ENCODE results near the gene SEMA3C. TPM values are rescaled to one million over a fixed set of nuclear protein-coding genes. Genes with fewer than 3 reads are reported as not detected.

The SEMA3C gene
- total and polyA plus RNA-seq, 11 donors: 11.7 to 110 (median 67.6) TPM

- ATAC-seq (peak in 2 of 4 donors; percentile 27 to 50), DNase-seq (peak in 1 of 5 donors; percentile 19)
- H3K9me3 ChIP-seq: no peaks in the 10 kb centered on the region
- no peak for TF ChIP-seq CTCF (IDR thresholded peaks at IDR 0.05)
- no peak for TF ChIP-seq POLR2A (IDR thresholded peaks at IDR 0.05)
- H3K27me3 ChIP-seq: no peaks in the 10 kb centered on the region
- 52 to 67% (median 58%) methylated on average over 3 of the region's 3 CpGs for WGBS, 4 donors
- peak overlapping the region in 2 of 12 donors; percentile 2 to 53 for H3K27ac ChIP-seq
- intact Hi-C loops (cut with DNase I): no loop called here
- no peaks in the 10 kb centered on the region for H3K36me3 ChIP-seq
- no peak overlapping the region for H3K4me3 ChIP-seq
- H3K4me1 ChIP-seq: peaks cover 0 to 51% (median 19%) of the 10 kb centered on the region in 12 donors
Observed at GRCh38 chr7:80830584-80831285, 88.1 kb downstream of the SEMA3C start.

- Histone ChIP-seq H3K36me3 (no peaks in the 10 kb centered on the region), H3K4me3 (no peak overlapping the region), H3K27me3 (no peaks in the 10 kb centered on the region), H3K9me3 (no peaks in the 10 kb centered on the region), H3K4me1 (peaks cover 0 to 51% (median 19%) of the 10 kb centered on the region in 12 donors), H3K27ac (peak overlapping the region in 2 of 12 donors; percentile 2 to 53)
- WGBS, 4 donors: 56 to 64% (median 60%) methylated on average over 1 of the region's 1 CpG
- DNase-seq: no peak
- ATAC-seq: no peak
- intact Hi-C loops (cut with DNase I): no loop called here
- TF ChIP-seq POLR2A (IDR thresholded peaks at IDR 0.05) (no peak), CTCF (IDR thresholded peaks at IDR 0.05) (no peak)
Observed at GRCh38 chr7:80830010-80830409, 88.8 kb downstream of the SEMA3C start.

GRCh38 chr7:80829527-80829926, 89.3 kb downstream of the SEMA3C start:
- H3K27me3 ChIP-seq: no peaks in the 10 kb centered on the region
- DNase-seq (no peak), ATAC-seq (no peak)
- peaks cover 0 to 48% (median 19%) of the 10 kb centered on the region in 12 donors for H3K4me1 ChIP-seq
- H3K27ac ChIP-seq: peak overlapping the region in 2 of 12 donors; percentile 2 to 6
- 83 to 90% (median 86%) methylated on average over 3 of the region's 3 CpGs for WGBS, 4 donors
- no peak overlapping the region for H3K4me3 ChIP-seq
- no peaks in the 10 kb centered on the region for H3K9me3 ChIP-seq
- no peaks in the 10 kb centered on the region for H3K36me3 ChIP-seq
- intact Hi-C loops (cut with DNase I): loop anchor here in 1 of 10 donors (10.0 kb wide), 1 partner anchor 615 kb away; no protein-coding TSS in a partner anchor
- TF ChIP-seq CTCF (IDR thresholded peaks at IDR 0.05): no peak
- TF ChIP-seq POLR2A (IDR thresholded peaks at IDR 0.05): no peak

GRCh38 chr7:80827239-80827633, 91.6 kb downstream of the SEMA3C start:
- TF ChIP-seq CTCF (IDR thresholded peaks at IDR 0.05): no peak
- no peak for TF ChIP-seq POLR2A (IDR thresholded peaks at IDR 0.05)
- no peak for ATAC-seq
- no peak for DNase-seq
- intact Hi-C loops (cut with DNase I): loop anchor here in 1 of 10 donors (10.0 kb wide), 1 partner anchor 618 kb away; no protein-coding TSS in a partner anchor
- Histone ChIP-seq H3K27me3 (no peaks in the 10 kb centered on the region), H3K27ac (peak overlapping the region in 3 of 12 donors; percentile 1 to 28 (median 9)), H3K4me3 (no peak overlapping the region), H3K36me3 (peaks cover 0 to 2% (median 0%) of the 10 kb centered on the region in 9 donors), H3K4me1 (peaks cover 0 to 42% (median 16%) of the 10 kb centered on the region in 12 donors), H3K9me3 (no peaks in the 10 kb centered on the region)
- 13 to 29% (median 24%) methylated on average over 1 of the region's 1 CpG for WGBS, 4 donors
